ENCODE data around the gene PCSK4.

DNA sequence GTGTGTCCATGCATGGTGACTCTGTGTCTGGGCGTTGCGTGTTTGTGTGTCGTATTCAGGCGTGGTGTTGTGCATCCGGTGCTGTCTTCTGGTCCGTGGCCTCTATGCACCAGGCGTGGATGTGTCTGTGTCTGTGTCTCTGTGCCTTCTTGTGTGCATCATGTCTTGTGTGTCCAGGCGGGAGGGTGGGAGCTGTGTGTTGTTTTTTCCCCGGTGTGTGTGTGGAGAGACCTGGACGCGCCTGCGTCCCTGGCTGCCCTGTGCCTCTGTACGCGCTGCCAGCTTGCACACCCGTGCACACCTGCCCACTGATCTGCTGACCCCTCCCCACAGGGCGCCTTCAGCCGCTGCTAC is 34.8 kb upstream of the PCSK4 start:
- TF ChIP-seq, protein P1, sequence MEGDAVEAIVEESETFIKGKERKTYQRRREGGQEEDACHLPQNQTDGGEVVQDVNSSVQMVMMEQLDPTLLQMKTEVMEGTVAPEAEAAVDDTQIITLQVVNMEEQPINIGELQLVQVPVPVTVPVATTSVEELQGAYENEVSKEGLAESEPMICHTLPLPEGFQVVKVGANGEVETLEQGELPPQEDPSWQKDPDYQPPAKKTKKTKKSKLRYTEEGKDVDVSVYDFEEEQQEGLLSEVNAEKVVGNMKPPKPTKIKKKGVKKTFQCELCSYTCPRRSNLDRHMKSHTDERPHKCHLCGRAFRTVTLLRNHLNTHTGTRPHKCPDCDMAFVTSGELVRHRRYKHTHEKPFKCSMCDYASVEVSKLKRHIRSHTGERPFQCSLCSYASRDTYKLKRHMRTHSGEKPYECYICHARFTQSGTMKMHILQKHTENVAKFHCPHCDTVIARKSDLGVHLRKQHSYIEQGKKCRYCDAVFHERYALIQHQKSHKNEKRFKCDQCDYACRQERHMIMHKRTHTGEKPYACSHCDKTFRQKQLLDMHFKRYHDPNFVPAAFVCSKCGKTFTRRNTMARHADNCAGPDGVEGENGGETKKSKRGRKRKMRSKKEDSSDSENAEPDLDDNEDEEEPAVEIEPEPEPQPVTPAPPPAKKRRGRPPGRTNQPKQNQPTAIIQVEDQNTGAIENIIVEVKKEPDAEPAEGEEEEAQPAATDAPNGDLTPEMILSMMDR (conservative IDR thresholded peaks at IDR 0.05), result no peak
- TF ChIP-seq ZFX (IDR thresholded peaks at IDR 0.05), result no peak

Measured in C4-2B (cell line).